CD1c-positive myeloid dendritic cell (primary cell): ENCODE results near the gene AP1G1.
A peak's percentile ranks its signal among the peaks of the same experiment; 100 is the strongest.
"Not testable (repeated sequence)": the region's sequence is repeated elsewhere in the genome, so short reads cannot be mapped to it uniquely, and the experiment has no call there.

ENCODE experiments used
- DNase-seq: peaks from one replicate; pipeline ENCODE4 v3.0.0-alpha.2; 2016; ENCODE audit errors: extremely low spot score

Gene AP1G1

GRCh38 chr16:71808593-71809459 is at the start of gene AP1G1:
AP1G1 (minus strand) TSS chr16:71808834; CDS start chr16:71789479, 19,355 bp downstream.
- peak; percentile 97 for DNase-seq

GRCh38 chr16:71855937-71856662 is 47.5 kb upstream of the AP1G1 start:
- no peak for DNase-seq

- DNase-seq, result no peak
Observed at GRCh38 chr16:71854369-71854948, 45.8 kb upstream of the AP1G1 start.

- no peak for DNase-seq
Observed at GRCh38 chr16:71853413-71853812, 44.8 kb upstream of the AP1G1 start.

- DNase-seq, result no peak
Observed at GRCh38 chr16:71852561-71852960, 43.9 kb upstream of the AP1G1 start.

- no peak for DNase-seq
Observed at GRCh38 chr16:71852158-71852557, 43.5 kb upstream of the AP1G1 start.

- no peak for DNase-seq
Observed at GRCh38 chr16:71851746-71852145, 43.1 kb upstream of the AP1G1 start.

GRCh38 chr16:71848622-71849021 is 40.0 kb upstream of the AP1G1 start:
- DNase-seq, result no peak

GRCh38 chr16:71847096-71847495 is 38.5 kb upstream of the AP1G1 start:
- DNase-seq, result no peak

- DNase-seq, result no peak
Observed at GRCh38 chr16:71846431-71846830, 37.8 kb upstream of the AP1G1 start.

- peak; percentile 98 for DNase-seq
Observed at GRCh38 chr16:71845639-71846430, 37.2 kb upstream of the AP1G1 start, which contains the start of gene ATXN1L. ATXN1L (plus strand) TSS chr16:71845976; CDS start chr16:71849741, 3,765 bp downstream.

GRCh38 chr16:71843572-71843971 is 34.9 kb upstream of the AP1G1 start:
- DNase-seq, result no peak

GRCh38 chr16:71840052-71840451 is 31.4 kb upstream of the AP1G1 start:
- DNase-seq, result no peak

- DNase-seq, result no peak
Observed at GRCh38 chr16:71837150-71837549, 28.5 kb upstream of the AP1G1 start.

- no peak for DNase-seq
Observed at GRCh38 chr16:71834291-71834690, 25.7 kb upstream of the AP1G1 start.

- DNase-seq, result not testable (repeated sequence)
Observed at GRCh38 chr16:71832112-71832511, 23.5 kb upstream of the AP1G1 start.

GRCh38 chr16:71831698-71832097 is 23.1 kb upstream of the AP1G1 start:
- not testable (repeated sequence) for DNase-seq

GRCh38 chr16:71830359-71830758 is 21.7 kb upstream of the AP1G1 start:
- DNase-seq, result no peak

GRCh38 chr16:71826533-71827017 is 17.9 kb upstream of the AP1G1 start:
- no peak for DNase-seq

- not testable (repeated sequence) for DNase-seq
Observed at GRCh38 chr16:71817155-71817500, 8.5 kb upstream of the AP1G1 start.

- DNase-seq, result no peak
Observed at GRCh38 chr16:71811261-71811803, 2.7 kb upstream of the AP1G1 start.
